AG10803 (cell line): ENCODE results near the gene RNF157.

Experiments
- DNase-seq: peaks from one replicate; pipeline ENCODE4 v3.0.0; 2010; ENCODE audit warnings: low read depth
- H3K4me3 ChIP-seq: 2 replicates; pipeline ENCODE4 v1.5.1; 2011; ENCODE audit warnings: mild to moderate bottlenecking, low read length, control low read depth
- CTCF ChIP-seq: conservative IDR thresholded peaks from 2 replicates; pipeline ENCODE4 v1.5.1; 2011; ENCODE audit warnings: mild to moderate bottlenecking, low read length, control low read depth, inconsistent platforms

The RNF157 gene

GRCh38 chr17:76153640-76154039 is 86.7 kb downstream of the RNF157 start:
- DNase-seq, result peak; percentile 11
- no peak overlapping the region for H3K4me3 ChIP-seq
- TF ChIP-seq CTCF, result peak; percentile 31

- no peak for TF ChIP-seq CTCF
- no peak overlapping the region for H3K4me3 ChIP-seq
- DNase-seq, result no peak
Measured at GRCh38 chr17:76153202-76153601, 87.1 kb downstream of the RNF157 start.

GRCh38 chr17:76152591-76152990 is 87.7 kb downstream of the RNF157 start:
- H3K4me3 ChIP-seq, result no peak overlapping the region
- no peak for DNase-seq
- no peak for TF ChIP-seq CTCF

GRCh38 chr17:76151896-76152454 is 88.3 kb downstream of the RNF157 start:
- no peak for TF ChIP-seq CTCF
- DNase-seq, result no peak
- no peak overlapping the region for H3K4me3 ChIP-seq

GRCh38 chr17:76150712-76151622 is 89.3 kb downstream of the RNF157 start:
- H3K4me3 ChIP-seq, result no peak overlapping the region
- TF ChIP-seq CTCF, result no peak
- DNase-seq, result no peak

- H3K4me3 ChIP-seq, result no peak overlapping the region
- TF ChIP-seq CTCF, result no peak
- no peak for DNase-seq
Measured at GRCh38 chr17:76149214-76149613, 91.1 kb downstream of the RNF157 start.

GRCh38 chr17:76148015-76148326 is 92.3 kb downstream of the RNF157 start:
- DNase-seq, result no peak
- no peak for TF ChIP-seq CTCF
- no peak overlapping the region for H3K4me3 ChIP-seq
